GM21786 (cell line): ENCODE results near the gene GDPD4.

Source experiments
- ATAC-seq: cut with Tn5 transposase; IDR thresholded peaks from one replicate; pipeline ENCODE4 v1.9.1; 2021; ENCODE audit not compliant: unreplicated experiment

The GDPD4 gene

GRCh38 chr11:77244277-77245027 is 57.0 kb downstream of the GDPD4 start:
- no peak for ATAC-seq

- ATAC-seq = no peak
Observed at GRCh38 chr11:77236901-77237300, 64.6 kb downstream of the GDPD4 start.

- no peak for ATAC-seq
Observed at GRCh38 chr11:77233011-77233410, 68.5 kb downstream of the GDPD4 start.

GRCh38 chr11:77232242-77232641 is 69.2 kb downstream of the GDPD4 start:
- ATAC-seq = no peak

GRCh38 chr11:77231800-77232199 is 69.7 kb downstream of the GDPD4 start:
- no peak for ATAC-seq

GRCh38 chr11:77230878-77231605 is 70.4 kb downstream of the GDPD4 start:
- ATAC-seq = no peak

GRCh38 chr11:77223797-77224196 is 77.7 kb downstream of the GDPD4 start:
- ATAC-seq = no peak

GRCh38 chr11:77217156-77217555 is 84.3 kb downstream of the GDPD4 start:
- no peak for ATAC-seq

GRCh38 chr11:77215106-77215505 is 86.4 kb downstream of the GDPD4 start:
- no peak for ATAC-seq

- no peak for ATAC-seq
Observed at GRCh38 chr11:77214557-77214956, 86.9 kb downstream of the GDPD4 start.

GRCh38 chr11:77213589-77214428 is 87.7 kb downstream of the GDPD4 start:
- no peak for ATAC-seq

- no peak for ATAC-seq
Observed at GRCh38 chr11:77213029-77213579, 88.4 kb downstream of the GDPD4 start.

GRCh38 chr11:77212314-77213007 is 89.0 kb downstream of the GDPD4 start:
- no peak for ATAC-seq

- ATAC-seq = no peak
Observed at GRCh38 chr11:77211594-77212251, 89.8 kb downstream of the GDPD4 start.

- ATAC-seq = no peak
Observed at GRCh38 chr11:77211040-77211451, 90.4 kb downstream of the GDPD4 start.

- ATAC-seq = no peak
Observed at GRCh38 chr11:77209663-77210062, 91.8 kb downstream of the GDPD4 start.

- no peak for ATAC-seq
Observed at GRCh38 chr11:77208535-77208934, 93.0 kb downstream of the GDPD4 start.

- no peak for ATAC-seq
Observed at GRCh38 chr11:77207618-77208313, 93.7 kb downstream of the GDPD4 start.

- ATAC-seq = no peak
Observed at GRCh38 chr11:77207019-77207485, 94.4 kb downstream of the GDPD4 start.
